Measurements from ENCODE around the gene UBE2G1.
A peak's percentile ranks its signal among the peaks of the same experiment; 100 is the strongest.

The UBE2G1 gene, protein sequence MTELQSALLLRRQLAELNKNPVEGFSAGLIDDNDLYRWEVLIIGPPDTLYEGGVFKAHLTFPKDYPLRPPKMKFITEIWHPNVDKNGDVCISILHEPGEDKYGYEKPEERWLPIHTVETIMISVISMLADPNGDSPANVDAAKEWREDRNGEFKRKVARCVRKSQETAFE
- total RNA-seq = 47.7 to 84.5 (median 62.2) reads per million in 9 experiments

DNA sequence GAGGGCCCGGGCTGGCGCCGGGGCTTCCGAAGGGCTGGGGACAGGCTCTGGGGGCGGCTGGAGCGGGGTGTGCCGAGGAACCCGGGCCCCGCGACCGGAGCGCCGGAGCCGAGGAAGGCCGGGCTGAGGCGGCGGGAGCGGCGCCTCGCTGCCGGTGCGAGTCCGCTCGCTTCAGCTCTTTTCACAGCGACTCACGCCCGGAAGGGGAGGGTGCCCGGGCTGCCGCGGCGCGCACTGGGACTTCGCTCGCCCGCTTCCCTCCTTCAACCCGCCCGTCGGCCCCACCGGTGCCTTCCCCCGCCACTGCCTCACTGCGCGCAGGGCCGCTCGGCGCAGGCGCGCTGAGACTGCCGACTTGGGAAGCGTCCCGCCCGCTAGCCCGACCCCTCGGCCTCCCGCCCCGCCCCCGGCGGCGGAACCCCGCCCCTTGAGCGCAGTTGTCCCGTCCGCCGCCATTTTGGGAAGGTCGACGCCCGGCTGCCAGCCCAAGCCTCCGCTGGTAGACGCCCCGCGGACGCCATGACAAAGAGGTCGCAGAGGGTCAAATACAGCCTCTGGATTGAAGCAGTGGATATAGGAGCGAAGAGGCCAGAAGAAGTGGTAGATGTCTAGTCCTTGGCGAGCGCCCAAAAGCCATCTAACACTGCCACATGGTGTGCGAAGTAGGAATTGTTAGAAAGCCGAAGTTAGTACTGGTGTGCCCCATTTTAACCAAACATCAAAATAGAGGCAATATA, at the start of gene UBE2G1:
Gene UBE2G1, minus strand, starts transcription at position 349 of the 737 bp plus-strand sequence. CDS start 359 bp downstream, outside the sequence.
- no peaks in the 10 kb centered on the region for H3K27me3 Mint-ChIP-seq
- H3K36me3 Mint-ChIP-seq (ENCODE audit: insufficient read depth) = peaks cover 29% of the 10 kb centered on the region
- peak within 1 kb of the TSS; percentile 70 to 89 for H3K27ac Mint-ChIP-seq
- peak within 1 kb of the TSS; percentile 66 to 73 for H3K4me3 Mint-ChIP-seq
- DNase-seq (peak; percentile 96 to 98 (median 96)), ATAC-seq (replicated peaks) (peak; percentile 81)
- no peaks in the 10 kb centered on the region for H3K9me3 Mint-ChIP-seq
- H3K4me1 Mint-ChIP-seq (ENCODE audit: low read depth in 2 of 2) = peaks cover 19 to 29% of the 10 kb centered on the region in 2 donors

DNA sequence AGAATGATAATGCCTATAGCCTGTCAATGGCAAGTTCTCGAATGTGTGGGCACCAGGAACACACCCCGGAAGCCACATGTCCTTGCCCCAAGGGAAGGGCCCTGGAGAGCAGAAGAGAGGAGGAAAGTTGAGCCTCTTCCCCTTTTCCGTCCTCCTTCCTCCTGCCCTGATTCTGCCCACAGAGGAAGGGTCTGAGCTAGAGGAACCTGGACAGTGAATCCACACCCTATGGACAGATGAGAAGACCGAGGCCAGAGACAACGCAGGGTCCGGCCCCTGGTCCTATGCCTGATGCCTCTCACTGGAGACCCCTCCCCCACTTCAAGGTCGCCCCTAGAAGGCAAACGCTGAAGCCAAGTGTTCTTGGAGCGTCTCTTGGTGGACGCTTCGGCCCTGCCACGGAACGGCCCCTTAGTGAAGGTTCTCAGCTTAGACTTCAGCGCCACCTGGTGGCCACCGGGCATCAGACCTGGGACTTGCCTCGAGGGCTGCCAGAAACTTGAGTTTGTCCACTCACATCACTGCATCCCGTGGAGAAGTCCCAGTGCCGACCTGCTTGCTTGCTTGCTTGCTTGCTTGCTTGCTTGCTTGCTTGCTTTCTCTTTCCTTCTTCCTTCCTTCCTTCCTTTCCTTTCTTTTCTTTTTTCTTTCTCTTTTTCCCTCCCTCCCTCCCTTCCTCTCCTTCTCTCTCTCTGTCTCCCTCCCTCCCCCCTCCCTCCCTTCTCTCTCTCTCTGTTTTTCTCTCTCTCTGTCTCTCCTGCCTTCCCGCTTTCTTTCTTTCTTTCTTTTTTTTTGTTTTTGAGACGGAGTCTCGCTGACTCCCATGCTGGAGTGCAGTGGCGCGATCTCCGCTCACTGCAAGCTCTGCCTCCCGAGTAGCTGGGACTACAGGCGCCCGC, 46.7 kb upstream of the UBE2G1 start:
- H3K4me3 Mint-ChIP-seq = peak overlapping the region; percentile 71 to 76
- peak; percentile 99 for ATAC-seq (replicated peaks)

DNA sequence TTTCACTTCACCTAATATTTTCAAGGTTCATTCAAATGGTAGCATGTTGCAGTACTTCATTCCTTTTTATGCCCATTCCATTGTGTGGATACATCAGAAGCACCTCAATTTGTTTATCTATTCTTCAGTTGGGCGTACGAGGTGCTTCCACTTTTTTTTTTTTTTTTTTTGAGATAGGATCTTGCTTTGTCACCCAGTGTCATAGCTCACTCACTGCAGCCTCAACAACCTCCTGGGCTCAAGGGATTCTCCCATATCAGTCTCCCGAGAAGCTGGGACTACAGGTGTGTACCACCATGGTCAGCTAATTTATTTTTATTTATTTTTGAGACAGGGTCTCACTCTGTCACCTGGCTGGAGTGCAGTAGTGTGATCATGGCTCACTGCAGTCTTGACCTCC, 44.7 kb upstream of the UBE2G1 start:
- H3K27me3 Mint-ChIP-seq = no peaks in the 10 kb centered on the region
- no peaks in the 10 kb centered on the region for H3K36me3 Mint-ChIP-seq (ENCODE audit: insufficient read depth)
- no peak overlapping the region for H3K4me3 Mint-ChIP-seq
- no peak for DNase-seq
- H3K27ac Mint-ChIP-seq = no peak overlapping the region
- H3K9me3 Mint-ChIP-seq = no peaks in the 10 kb centered on the region
- peaks cover 3 to 5% of the 10 kb centered on the region in 2 donors for H3K4me1 Mint-ChIP-seq (ENCODE audit: low read depth in 2 of 2)
- ATAC-seq (replicated peaks) = no peak

More for the DNA sequence above, 46.7 kb upstream of the UBE2G1 start:
- peaks cover 3 to 5% of the 10 kb centered on the region in 2 donors for H3K4me1 Mint-ChIP-seq (ENCODE audit: low read depth in 2 of 2)
- H3K36me3 Mint-ChIP-seq (ENCODE audit: insufficient read depth) = peaks cover 4% of the 10 kb centered on the region
- H3K27me3 Mint-ChIP-seq = no peaks in the 10 kb centered on the region
- DNase-seq = peak; percentile 90 to 94 (median 91)
- no peaks in the 10 kb centered on the region for H3K9me3 Mint-ChIP-seq
- H3K27ac Mint-ChIP-seq = peak overlapping the region; percentile 41 to 68

DNA sequence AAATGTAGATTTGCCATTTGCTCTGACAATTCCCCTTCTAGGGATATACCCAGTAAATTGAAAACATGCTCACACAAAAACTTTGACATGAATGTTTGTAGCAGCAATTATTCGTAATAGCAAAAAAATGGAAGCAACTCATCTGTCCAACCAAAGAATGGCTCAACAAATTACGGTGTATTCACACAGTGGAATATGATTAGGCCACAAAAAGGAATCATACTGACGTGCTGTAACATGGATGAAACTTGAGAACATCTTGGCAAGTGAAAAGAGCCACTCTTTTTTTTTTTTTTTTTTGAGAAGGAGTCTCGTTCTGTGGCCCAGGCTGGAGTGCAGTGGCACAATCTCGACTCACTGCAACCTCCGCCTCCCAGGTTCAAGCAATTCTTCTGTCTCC, 43.2 kb upstream of the UBE2G1 start:
- H3K4me3 Mint-ChIP-seq = no peak overlapping the region
- H3K27me3 Mint-ChIP-seq = peaks cover 0 to 11% of the 10 kb centered on the region in 2 donors
- no peaks in the 10 kb centered on the region for H3K36me3 Mint-ChIP-seq (ENCODE audit: insufficient read depth)
- H3K27ac Mint-ChIP-seq = no peak overlapping the region
- peaks cover 3 to 7% of the 10 kb centered on the region in 2 donors for H3K4me1 Mint-ChIP-seq (ENCODE audit: low read depth in 2 of 2)
- DNase-seq (no peak), ATAC-seq (replicated peaks) (no peak)
- no peaks in the 10 kb centered on the region for H3K9me3 Mint-ChIP-seq

DNA sequence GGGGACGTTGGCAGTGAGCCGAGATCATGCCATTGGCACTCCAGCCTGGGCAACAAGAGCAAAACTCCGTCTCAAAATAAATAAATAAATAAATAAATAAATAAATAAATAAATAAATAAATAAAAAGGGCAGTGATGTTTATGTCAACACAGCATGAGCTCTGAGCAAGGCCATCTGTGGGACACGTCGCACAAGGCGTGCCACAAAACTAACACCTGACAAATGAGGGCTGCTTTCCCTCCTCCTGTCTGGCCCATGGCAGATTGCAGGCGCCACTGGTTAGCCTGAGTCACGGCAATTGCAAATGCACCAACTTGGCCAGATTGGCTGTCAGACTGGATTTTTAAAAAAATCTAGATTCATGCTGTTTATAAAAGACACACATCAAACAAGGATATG, 41.4 kb upstream of the UBE2G1 start:
- Mint-ChIP-seq H3K36me3 (ENCODE audit: insufficient read depth) (no peaks in the 10 kb centered on the region), H3K4me1 (ENCODE audit: low read depth in 2 of 2) (peaks cover 4 to 6% of the 10 kb centered on the region in 2 donors), H3K27me3 (peaks cover 0 to 11% of the 10 kb centered on the region in 2 donors), H3K27ac (no peak overlapping the region), H3K4me3 (no peak overlapping the region), H3K9me3 (no peaks in the 10 kb centered on the region)
- ATAC-seq (replicated peaks) (no peak), DNase-seq (no peak)

DNA sequence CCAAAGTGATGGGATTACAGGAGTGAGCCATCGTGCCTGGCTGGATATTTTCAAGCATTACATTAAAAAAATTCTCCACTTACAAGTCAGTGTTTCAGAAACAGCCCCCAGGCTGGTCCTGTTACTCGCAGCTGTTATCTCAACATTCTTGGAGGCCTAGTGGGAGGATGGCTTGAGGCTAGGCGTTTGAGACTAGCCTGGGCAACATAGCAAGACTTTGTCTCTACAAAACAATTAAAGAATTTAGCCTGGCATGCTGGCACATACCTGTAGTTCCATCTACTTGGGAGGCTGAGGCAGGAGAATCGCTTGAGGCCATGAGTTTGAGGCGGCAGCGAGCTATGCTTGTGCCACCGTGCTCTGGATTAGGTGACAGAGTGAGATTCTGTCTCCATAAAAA, 40.7 kb upstream of the UBE2G1 start:
- Mint-ChIP-seq H3K4me3 (no peak overlapping the region), H3K9me3 (no peaks in the 10 kb centered on the region), H3K36me3 (ENCODE audit: insufficient read depth) (no peaks in the 10 kb centered on the region), H3K4me1 (ENCODE audit: low read depth in 2 of 2) (peaks cover 4 to 5% of the 10 kb centered on the region in 2 donors), H3K27ac (no peak overlapping the region), H3K27me3 (peaks cover 0 to 11% of the 10 kb centered on the region in 2 donors)
- no peak for ATAC-seq (replicated peaks)
- no peak for DNase-seq

DNA sequence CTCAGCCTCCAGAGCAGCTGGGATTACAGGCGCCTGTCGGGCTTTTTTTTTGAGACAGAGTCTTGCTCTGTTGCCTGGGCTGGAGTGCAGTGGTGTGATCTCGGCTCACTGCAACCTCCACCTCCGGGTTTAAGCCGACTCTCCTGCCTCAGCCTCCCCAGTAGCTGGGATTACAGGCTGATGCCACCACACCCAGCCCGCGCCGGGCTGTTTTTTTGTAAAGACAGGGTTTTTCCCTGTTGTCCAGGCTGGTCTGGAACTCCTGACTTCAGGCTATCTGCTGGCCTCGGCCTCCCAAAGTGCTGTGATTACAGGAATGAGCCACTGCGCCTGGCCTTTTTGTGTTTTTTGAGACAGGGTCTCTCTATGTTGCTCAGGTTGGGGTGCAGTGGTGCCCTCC, 39.9 kb upstream of the UBE2G1 start:
- no peak overlapping the region for H3K27ac Mint-ChIP-seq
- ATAC-seq (replicated peaks) = no peak

DNA sequence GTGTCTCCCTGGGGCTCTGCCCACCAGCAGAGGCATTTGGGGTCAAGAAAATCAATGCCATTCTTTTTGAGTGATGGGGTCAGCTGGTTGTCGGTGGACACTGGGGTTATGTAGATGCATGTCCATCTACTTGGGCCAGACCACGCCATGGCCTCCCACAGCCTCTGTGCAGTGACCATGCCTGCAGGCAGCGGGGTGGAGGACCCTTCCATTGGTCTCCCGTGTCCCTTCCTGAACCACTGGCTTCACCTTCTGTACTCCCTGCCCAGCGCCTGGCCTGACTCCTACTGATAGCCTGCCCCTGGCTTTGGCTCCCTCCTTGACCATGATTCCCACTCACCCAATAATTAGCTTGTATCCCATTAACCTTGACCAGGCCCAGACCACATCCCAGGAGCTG, 39.2 kb upstream of the UBE2G1 start:
- Mint-ChIP-seq H3K4me1 (ENCODE audit: low read depth in 2 of 2) (peaks cover 4 to 5% of the 10 kb centered on the region in 2 donors), H3K9me3 (no peaks in the 10 kb centered on the region), H3K27ac (no peak overlapping the region), H3K27me3 (peaks cover 0 to 11% of the 10 kb centered on the region in 2 donors), H3K4me3 (no peak overlapping the region), H3K36me3 (ENCODE audit: insufficient read depth) (no peaks in the 10 kb centered on the region)
- ATAC-seq (replicated peaks) (no peak), DNase-seq (no peak)

More for the DNA sequence above, 39.9 kb upstream of the UBE2G1 start:
- peaks cover 0 to 11% of the 10 kb centered on the region in 2 donors for H3K27me3 Mint-ChIP-seq
- H3K36me3 Mint-ChIP-seq (ENCODE audit: insufficient read depth) = no peaks in the 10 kb centered on the region
- H3K4me3 Mint-ChIP-seq = no peak overlapping the region
- no peaks in the 10 kb centered on the region for H3K9me3 Mint-ChIP-seq
- H3K4me1 Mint-ChIP-seq (ENCODE audit: low read depth in 2 of 2) = peaks cover 4 to 5% of the 10 kb centered on the region in 2 donors
- no peak for DNase-seq

DNA sequence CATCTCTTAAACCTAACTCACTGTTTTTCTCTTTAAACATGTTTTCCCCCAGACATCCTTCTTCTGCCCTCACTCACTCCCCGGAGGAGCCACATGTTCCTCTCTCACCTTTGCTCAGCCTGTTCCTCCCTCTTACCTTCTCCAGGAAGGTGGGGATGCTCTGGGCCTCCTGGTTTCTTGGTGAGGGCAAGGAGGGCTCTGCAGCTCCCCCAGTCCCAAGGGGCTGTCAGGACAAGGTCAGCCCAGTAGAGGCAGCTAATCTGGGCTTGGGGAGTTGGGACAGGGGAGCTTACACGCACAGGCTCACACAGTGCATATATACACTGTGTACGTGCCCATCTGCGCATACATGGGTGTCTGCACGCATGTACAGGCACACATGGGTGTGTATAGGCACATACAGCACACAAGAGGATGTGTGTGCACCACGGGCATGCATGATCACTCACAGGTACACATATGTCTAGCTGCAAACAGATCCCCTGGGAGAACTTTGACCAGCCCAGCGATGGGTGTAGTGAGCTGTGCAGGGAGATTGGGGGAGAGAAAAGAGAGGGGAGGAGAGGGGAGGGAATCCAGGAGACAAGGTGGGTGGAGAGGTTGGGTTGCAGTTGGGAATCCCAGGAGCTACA, 38.7 kb upstream of the UBE2G1 start:
- no peak for DNase-seq
- Mint-ChIP-seq H3K4me3 (no peak overlapping the region), H3K27ac (no peak overlapping the region), H3K9me3 (no peaks in the 10 kb centered on the region), H3K27me3 (peaks cover 0 to 11% of the 10 kb centered on the region in 2 donors), H3K36me3 (ENCODE audit: insufficient read depth) (no peaks in the 10 kb centered on the region), H3K4me1 (ENCODE audit: low read depth in 2 of 2) (peaks cover 4 to 5% of the 10 kb centered on the region in 2 donors)
- no peak for ATAC-seq (replicated peaks)

DNA sequence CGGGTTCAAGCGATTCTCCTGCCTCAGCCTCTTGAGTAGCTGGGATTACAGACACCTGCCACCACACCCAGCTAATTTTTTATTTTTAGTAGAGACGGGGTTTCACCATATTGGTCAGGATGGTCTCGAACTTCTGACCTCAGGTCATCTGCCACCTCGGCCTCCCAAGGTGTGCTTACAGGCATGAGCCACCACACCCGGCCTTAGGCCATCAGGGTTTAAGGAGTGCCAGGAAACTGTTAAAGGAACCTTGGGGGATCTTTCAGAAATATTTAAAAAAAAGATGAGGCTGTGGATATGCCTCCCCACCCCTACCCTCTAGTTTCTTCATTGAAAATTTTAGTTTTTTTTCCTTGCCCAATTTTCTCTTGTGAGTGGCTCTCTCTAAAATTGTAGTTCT, 31.4 kb upstream of the UBE2G1 start:
- no peak for DNase-seq
- H3K4me3 Mint-ChIP-seq = peak overlapping the region in 1 of 2 donors; percentile 8
- peaks cover 3% of the 10 kb centered on the region for H3K36me3 Mint-ChIP-seq (ENCODE audit: insufficient read depth)
- no peak for ATAC-seq (replicated peaks)
- no peak overlapping the region for H3K27ac Mint-ChIP-seq
- no peaks in the 10 kb centered on the region for H3K9me3 Mint-ChIP-seq
- peaks cover 10 to 12% of the 10 kb centered on the region in 2 donors for H3K4me1 Mint-ChIP-seq (ENCODE audit: low read depth in 2 of 2)
- H3K27me3 Mint-ChIP-seq = no peaks in the 10 kb centered on the region

DNA sequence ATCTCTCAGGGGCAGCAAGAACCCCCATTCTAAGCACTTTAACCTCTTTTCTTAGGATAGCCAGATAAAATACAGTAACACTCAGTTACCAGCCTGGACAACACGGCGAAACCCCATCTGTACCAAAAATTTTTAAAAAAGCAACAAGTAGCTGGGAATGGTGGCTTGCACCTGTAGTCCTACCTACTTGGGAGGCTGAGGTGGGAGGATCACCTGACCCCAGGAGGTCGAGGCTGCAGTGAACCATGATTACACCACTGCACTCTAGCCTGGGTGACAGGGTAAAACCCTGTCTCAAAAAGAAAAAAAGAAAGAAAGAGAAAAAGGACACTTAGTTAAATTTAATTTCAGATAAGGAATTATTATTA, 28.6 kb upstream of the UBE2G1 start:
- peaks cover 10 to 12% of the 10 kb centered on the region in 2 donors for H3K4me1 Mint-ChIP-seq (ENCODE audit: low read depth in 2 of 2)
- no peaks in the 10 kb centered on the region for H3K9me3 Mint-ChIP-seq
- peaks cover 3% of the 10 kb centered on the region for H3K36me3 Mint-ChIP-seq (ENCODE audit: insufficient read depth)
- ATAC-seq (replicated peaks) (no peak), DNase-seq (no peak)
- H3K27me3 Mint-ChIP-seq = no peaks in the 10 kb centered on the region
- H3K27ac Mint-ChIP-seq = peak overlapping the region in 1 of 2 donors; percentile 8
- no peak overlapping the region for H3K4me3 Mint-ChIP-seq

DNA sequence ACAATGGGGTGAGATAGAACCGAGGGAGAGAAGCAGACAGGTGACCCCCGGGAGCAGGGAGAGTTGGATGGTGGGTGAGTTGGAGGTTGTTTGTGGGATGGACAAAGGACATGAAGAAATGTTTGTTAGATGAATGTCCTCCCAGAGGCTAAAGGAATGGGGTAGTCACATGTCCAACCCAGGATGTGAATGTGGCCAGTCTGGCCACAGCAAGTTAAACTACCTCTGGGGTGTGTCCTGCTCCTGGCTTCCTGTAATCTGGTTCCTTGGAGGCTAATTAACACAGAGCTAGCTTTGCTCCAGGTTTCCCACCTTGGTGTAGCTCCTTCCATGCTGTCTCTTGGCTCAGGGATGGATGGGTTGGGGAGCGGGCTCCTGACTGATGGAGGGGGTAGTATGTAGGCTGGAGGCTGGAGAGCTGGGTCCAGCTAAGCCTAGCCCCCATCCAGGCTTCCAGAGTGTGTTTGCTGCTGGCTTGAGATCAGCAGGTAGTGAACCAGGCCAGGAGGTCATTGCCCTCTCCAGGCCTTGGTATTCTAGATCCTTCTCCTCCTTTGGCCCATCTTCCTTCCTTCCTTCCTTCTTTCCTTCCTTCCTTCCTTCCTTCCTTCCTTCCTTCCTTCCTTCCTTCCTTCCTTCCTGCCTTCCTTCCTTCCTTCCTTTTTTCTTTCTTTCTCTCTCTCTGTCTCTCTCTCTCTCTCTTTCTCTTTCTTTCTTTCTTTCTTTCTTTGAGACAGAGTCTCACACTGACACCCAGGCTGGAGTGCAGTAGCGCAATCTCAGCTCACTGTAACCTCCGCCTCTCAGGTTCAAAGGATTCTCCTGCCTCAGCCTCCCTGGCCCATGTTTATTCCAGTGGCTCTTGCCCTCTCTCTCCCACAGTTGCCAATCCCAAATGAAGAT, 28.0 kb upstream of the UBE2G1 start:
- no peak overlapping the region for H3K4me3 Mint-ChIP-seq
- H3K9me3 Mint-ChIP-seq = no peaks in the 10 kb centered on the region
- ATAC-seq (replicated peaks) = no peak
- no peaks in the 10 kb centered on the region for H3K27me3 Mint-ChIP-seq
- H3K4me1 Mint-ChIP-seq (ENCODE audit: low read depth in 2 of 2) = peaks cover 10 to 12% of the 10 kb centered on the region in 2 donors
- H3K36me3 Mint-ChIP-seq (ENCODE audit: insufficient read depth) = peaks cover 3% of the 10 kb centered on the region
- no peak for DNase-seq
- peak overlapping the region in 1 of 2 donors; percentile 8 for H3K27ac Mint-ChIP-seq
